Measurements from ENCODE around the gene FBXW4.

The FBXW4 gene

DNA sequence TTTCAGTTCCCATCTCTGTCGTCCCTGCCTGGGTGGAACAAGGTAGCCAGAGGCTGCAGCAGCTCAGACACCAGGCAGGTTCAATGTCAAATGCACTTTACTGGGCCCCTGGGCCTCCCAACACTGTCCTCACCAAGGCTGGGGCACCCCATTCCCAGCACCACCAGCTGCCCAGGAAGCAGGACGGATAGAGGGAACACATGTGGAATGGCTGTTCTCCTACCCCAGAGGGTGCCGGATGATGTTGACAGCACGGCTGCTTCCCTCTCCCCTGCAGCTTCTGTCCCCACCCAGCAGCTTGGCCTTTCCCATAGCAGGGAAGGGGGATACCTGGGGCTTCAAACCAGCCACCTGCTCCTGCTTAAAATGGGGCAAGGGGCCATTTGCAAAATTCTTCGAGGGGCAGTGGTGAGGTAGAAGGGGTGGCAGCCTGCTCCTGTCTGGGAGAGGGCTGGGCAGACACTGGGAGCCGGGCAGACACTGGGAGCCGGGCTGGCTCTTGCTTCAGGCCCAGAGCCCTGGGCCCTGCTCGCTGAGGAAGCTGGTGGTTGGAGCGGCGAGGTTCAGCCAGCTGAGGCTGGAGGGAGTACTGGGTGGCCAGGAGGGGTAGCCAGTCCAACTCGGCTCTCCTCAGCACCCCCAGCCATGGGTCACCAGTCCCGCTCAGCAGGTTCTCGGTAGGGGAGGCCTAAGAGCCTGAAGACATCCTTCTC, 116.0 kb downstream of the FBXW4 start:
- DNase-seq, result no peak

GRCh38 chr10:101578192-101578591, 116.8 kb downstream of the FBXW4 start:
- no peak for DNase-seq

- no peak for DNase-seq
Measured at GRCh38 chr10:101577121-101577871, 117.7 kb downstream of the FBXW4 start.

- no peak for DNase-seq
Measured at GRCh38 chr10:101576211-101576863, 118.6 kb downstream of the FBXW4 start.

DNA sequence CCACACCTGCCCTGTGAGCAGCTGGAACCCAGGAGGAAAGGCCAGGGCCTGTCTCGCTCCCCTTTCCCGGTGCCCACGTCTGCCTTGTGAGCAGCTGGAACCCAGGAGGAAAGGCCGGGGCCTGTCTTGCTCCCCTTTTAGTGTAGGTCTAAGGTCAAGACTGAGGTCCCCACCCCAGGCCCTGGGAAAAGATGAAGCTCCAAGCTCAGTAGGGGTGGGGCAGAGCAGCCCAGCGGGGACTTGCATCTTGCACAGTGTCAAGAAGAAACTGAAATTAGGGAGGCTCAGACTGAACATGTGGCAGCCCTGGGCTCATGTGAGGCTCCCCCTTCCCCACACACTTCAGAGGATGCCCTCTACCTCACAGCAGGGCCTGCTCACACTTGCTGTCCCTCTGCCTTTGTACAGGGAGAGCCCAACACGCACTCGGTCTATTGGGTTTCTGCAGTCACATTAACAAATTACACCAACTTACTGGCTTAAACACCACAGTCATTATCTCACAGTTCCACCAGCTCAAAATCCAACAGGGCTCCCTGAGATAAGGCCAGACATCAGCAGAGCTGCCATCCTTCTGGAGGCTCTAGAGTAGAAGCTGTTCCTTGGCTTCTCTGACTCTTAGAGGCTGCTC, 119.3 kb downstream of the FBXW4 start:
- DNase-seq, result no peak

DNA sequence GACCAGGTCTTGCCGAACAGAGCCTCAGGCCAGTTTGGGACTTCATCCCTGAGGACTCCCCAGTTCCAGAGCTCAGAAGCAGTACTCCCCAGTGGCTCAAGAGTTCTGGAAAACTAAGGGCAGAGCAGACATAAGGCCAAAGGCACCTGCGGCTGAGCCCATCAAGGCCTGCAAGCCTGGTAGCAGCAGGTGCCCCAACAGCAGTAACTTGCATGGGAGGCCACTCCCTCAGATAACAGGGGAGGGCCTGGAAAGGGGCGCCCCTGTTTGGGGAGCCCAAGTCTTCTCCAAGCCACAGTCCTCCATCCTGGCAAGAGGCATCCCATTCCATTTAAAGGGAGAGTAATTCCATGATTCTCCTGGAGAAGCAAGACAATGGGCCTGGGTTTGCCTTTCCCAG, 119.9 kb downstream of the FBXW4 start:
- no peak for DNase-seq

DNA sequence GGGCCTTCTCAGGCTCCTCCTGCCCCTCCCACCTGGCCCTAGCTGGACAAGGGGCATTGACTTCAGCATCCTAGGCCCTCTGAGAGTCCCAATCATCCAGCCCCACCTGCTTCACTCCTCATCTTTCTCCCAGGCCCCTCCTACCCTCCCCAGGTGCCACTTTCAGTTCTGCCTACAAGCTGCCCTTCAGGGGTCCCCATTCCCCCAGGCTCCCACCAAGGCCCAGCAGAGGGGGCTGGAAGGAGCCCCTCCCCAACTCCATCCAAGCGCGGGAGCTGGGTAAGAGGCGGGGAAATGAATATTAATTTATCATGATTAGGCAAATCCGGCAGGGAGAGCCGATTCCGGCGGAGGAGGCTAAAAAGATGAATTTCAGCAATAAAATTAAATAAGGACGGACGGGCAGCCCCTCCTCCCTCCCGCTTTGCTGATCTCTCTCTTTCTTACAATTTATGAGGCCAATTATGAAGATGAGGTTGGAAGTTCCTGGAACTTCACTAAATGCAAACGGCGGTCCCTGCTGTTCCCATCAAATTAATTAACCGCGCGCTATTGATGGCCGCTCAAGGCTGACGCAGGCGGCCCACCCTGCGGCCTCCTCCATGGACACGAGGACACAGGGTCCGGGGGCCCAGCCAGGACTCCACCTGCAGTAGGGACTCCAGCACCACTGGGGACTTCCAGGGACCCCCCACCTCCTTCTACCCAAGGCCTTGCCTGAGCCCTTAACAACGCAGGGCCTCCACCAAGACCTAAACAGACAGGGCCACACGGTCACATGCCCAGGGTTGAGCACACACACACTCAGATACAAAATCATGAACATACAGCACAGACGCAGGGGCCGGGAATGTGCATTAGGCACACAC, 120.9 kb downstream of the FBXW4 start:
- DNase-seq, result no peak

DNA sequence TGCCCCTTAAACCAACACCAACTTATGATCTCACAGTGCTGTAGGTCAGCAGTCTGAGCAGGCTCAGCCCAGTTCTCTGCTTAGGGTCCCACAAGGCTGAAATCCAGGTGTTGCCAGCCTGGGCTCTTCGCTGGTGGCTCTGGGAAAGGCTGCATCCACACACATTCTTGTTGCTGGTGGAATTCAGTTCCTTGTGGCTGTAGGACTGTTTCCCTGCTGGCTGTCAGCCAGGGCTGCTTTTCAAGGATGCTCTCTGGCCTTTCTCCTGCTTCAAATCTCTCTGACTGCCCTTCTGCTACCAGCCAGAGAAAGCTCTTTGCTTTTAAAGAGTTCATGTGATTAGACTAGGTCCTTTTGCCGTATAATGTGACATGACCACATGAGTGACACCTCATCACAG, 122.2 kb downstream of the FBXW4 start:
- no peak for DNase-seq

GRCh38 chr10:101572126-101572525, 122.8 kb downstream of the FBXW4 start:
- DNase-seq, result no peak

- no peak for DNase-seq
Measured at GRCh38 chr10:101571271-101571925, 123.6 kb downstream of the FBXW4 start.

- DNase-seq, result no peak
Measured at GRCh38 chr10:101570428-101571270, 124.3 kb downstream of the FBXW4 start.

- DNase-seq, result peak; percentile 70
Measured at GRCh38 chr10:101569622-101570427, 125.1 kb downstream of the FBXW4 start.

- DNase-seq, result no peak
Measured at GRCh38 chr10:101569323-101569621, 125.7 kb downstream of the FBXW4 start.

GRCh38 chr10:101568054-101568745, 126.8 kb downstream of the FBXW4 start:
- DNase-seq, result no peak

DNA sequence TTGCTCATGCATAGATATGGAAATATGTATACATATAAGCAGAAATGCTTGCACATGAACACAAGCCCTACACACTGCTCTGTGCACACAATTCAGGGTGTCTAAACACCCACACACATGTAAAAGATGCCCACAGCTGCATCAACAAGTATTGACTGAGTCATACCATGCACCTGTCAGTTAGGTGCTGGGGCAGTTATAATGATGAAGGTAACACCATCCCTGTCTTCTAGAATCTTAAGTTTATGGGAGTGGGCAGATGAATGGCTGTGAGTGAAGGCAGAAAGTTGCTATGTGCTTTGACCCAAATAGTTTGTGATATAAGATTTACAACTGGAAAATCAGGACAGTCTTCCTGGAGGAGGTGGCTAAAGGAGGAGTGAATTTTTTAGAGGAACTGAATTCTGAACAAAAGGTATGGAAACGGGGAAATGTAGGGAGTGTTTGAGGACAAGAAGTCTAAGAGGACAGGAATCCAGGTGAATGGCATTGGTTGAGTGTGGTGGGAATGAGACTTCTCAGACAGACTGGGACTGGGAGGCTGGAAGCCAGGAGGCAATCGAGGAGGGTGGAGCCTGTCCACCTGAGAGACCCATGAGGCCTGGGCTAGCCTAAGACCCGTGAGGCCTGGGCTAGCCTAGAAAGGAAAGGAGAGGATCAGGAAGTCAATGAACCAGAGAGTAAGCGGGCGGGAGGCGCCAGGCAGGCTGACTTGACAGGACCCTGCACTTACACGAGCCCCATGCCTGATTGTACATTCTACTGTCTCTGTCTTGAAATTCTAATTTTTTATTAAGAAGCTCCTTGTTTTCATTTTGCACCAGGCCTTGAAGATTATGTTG, 127.6 kb downstream of the FBXW4 start:
- DNase-seq, result no peak

- peak; percentile 27 for DNase-seq
Measured at GRCh38 chr10:101566333-101567164, 128.4 kb downstream of the FBXW4 start.

- no peak for DNase-seq
Measured at GRCh38 chr10:101565936-101566332, 129.0 kb downstream of the FBXW4 start.
